Measurements from ENCODE around the gene PDCD6IP.
A peak's percentile ranks its signal among the peaks of the same experiment; 100 is the strongest.
"Not testable (repeated sequence)": the region's sequence is repeated elsewhere in the genome, so short reads cannot be mapped to it uniquely, and the experiment has no call there.

The PDCD6IP gene

GRCh38 chr3:33798418-33799201 is at the start of gene PDCD6IP:
Gene PDCD6IP, plus strand, starts transcription at chr3:33798630. Its CDS starts 99 bp downstream, at chr3:33798729.
- DNase-seq: peak; percentile 83

GRCh38 chr3:33749546-33750210 is 48.8 kb upstream of the PDCD6IP start:
- no peak for DNase-seq

- no peak for DNase-seq
These were observed 48.2 kb upstream of the PDCD6IP start for GRCh38 chr3:33750211-33750548.

GRCh38 chr3:33751336-33751735 is 47.1 kb upstream of the PDCD6IP start:
- DNase-seq: no peak

- not testable (repeated sequence) for DNase-seq
These were observed 44.0 kb upstream of the PDCD6IP start for GRCh38 chr3:33754391-33754790.

- no peak for DNase-seq
These were observed 40.1 kb upstream of the PDCD6IP start for GRCh38 chr3:33758281-33758680.

GRCh38 chr3:33758864-33759263 is 39.6 kb upstream of the PDCD6IP start:
- DNase-seq: no peak

- no peak for DNase-seq
These were observed 29.7 kb upstream of the PDCD6IP start for GRCh38 chr3:33768578-33769330.

- DNase-seq: no peak
These were observed 24.8 kb upstream of the PDCD6IP start for GRCh38 chr3:33773637-33774036.

GRCh38 chr3:33775363-33775762 is 23.1 kb upstream of the PDCD6IP start:
- DNase-seq: no peak

GRCh38 chr3:33777996-33778395 is 20.4 kb upstream of the PDCD6IP start:
- DNase-seq: no peak

GRCh38 chr3:33779751-33780150 is 18.7 kb upstream of the PDCD6IP start:
- no peak for DNase-seq

- DNase-seq: not testable (repeated sequence)
These were observed 17.0 kb upstream of the PDCD6IP start for GRCh38 chr3:33781413-33781812.

GRCh38 chr3:33786565-33787327 is 11.7 kb upstream of the PDCD6IP start:
- DNase-seq: no peak

- DNase-seq: peak; percentile 49
These were observed 11.0 kb upstream of the PDCD6IP start for GRCh38 chr3:33787328-33788009.

- DNase-seq: no peak
These were observed 9.1 kb upstream of the PDCD6IP start for GRCh38 chr3:33789183-33789954.

- no peak for DNase-seq
These were observed 8.3 kb upstream of the PDCD6IP start for GRCh38 chr3:33790091-33790490.

GRCh38 chr3:33791477-33792166 is 6.8 kb upstream of the PDCD6IP start:
- no peak for DNase-seq

- no peak for DNase-seq
These were observed 6.1 kb upstream of the PDCD6IP start for GRCh38 chr3:33792167-33792892.

- no peak for DNase-seq
These were observed 3.3 kb upstream of the PDCD6IP start for GRCh38 chr3:33795131-33795530.

All from activated CD4-positive, alpha-beta T cell treated with anti-CD3 and anti-CD28 coated beads, Interleukin-2, amount 50 U/mL, for 1 hour (primary cell).